ENCODE data around the gene NTN3. TPM values are rescaled to one million over a fixed set of nuclear protein-coding genes. Genes with fewer than 3 reads are reported as not detected.
A peak's percentile ranks its signal among the peaks of the same experiment; 100 is the strongest.

Gene NTN3
- total RNA-seq, 2 experiments from 2014 or later, result not detected

- ATAC-seq (no peak), DNase-seq (no peak)
- ChIA-PET POLR2A (interaction anchor here (1.0 to 2.3 kb wide), 4 partner anchors 8 to 23 kb away, joined by 3 to 11 read pairs (median 4); no protein-coding TSS in a partner anchor), CTCF (no interaction called here)
- no peak for TF ChIP-seq CTCF (IDR thresholded peaks at IDR 0.05)
- peaks cover 8% of the 10 kb centered on the region for H3K4me1 Mint-ChIP-seq (ENCODE audit: low read depth)
- intact Hi-C loops (cut with micrococcal nuclease), result no loop called here
- H3K9me3 Mint-ChIP-seq, result no peaks in the 10 kb centered on the region
- H3K27ac Mint-ChIP-seq, result no peak overlapping the region
- H3K27me3 Mint-ChIP-seq, result no peaks in the 10 kb centered on the region
- no peak overlapping the region for H3K4me3 Mint-ChIP-seq
- peaks cover 34% of the 10 kb centered on the region for H3K36me3 Mint-ChIP-seq (ENCODE audit: low read depth)
Observed at GRCh38 chr16:2456551-2457153, 14.4 kb upstream of the NTN3 start.

GRCh38 chr16:2457267-2457666 lies 13.8 kb upstream of the NTN3 start:
- DNase-seq (no peak), ATAC-seq (no peak)
- intact Hi-C loops (cut with micrococcal nuclease), result no loop called here
- H3K27me3 Mint-ChIP-seq, result no peaks in the 10 kb centered on the region
- no peaks in the 10 kb centered on the region for H3K9me3 Mint-ChIP-seq
- H3K27ac Mint-ChIP-seq, result no peak overlapping the region
- ChIA-PET POLR2A (interaction anchor here (1.0 to 2.3 kb wide), 4 partner anchors 8 to 22 kb away, joined by 3 to 11 read pairs (median 4); no protein-coding TSS in a partner anchor), CTCF (no interaction called here)
- H3K36me3 Mint-ChIP-seq (ENCODE audit: low read depth), result peaks cover 30% of the 10 kb centered on the region
- TF ChIP-seq CTCF (IDR thresholded peaks at IDR 0.05), result no peak
- H3K4me1 Mint-ChIP-seq (ENCODE audit: low read depth), result peaks cover 8% of the 10 kb centered on the region
- H3K4me3 Mint-ChIP-seq, result no peak overlapping the region

DNA sequence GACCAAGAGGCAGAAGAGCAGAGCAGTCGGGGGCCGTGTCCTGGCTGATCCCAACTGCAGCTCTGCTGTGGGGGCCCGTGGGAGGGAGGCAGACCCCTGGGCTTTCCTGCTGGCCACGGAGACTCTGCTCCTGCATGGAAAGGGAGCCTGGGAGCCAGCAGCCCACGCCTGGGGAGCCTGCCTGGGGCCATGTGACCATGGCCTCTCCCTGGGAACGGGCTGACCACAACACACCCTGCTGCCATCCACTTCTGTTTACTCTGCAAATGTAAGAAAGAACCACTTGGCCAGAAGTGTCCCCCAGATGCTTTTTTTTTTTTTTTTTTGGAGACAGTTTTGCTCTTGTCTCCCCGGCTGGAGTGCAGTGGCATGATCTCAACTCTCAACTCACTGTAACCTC lies 13.2 kb upstream of the NTN3 start:
- H3K4me3 Mint-ChIP-seq, result no peak overlapping the region
- peaks cover 26% of the 10 kb centered on the region for H3K36me3 Mint-ChIP-seq (ENCODE audit: low read depth)
- POLR2A ChIA-PET, result interaction anchor here (1.0 to 2.3 kb wide), 6 partner anchors 8 to 21 kb away, joined by 3 to 15 read pairs (median 5); no protein-coding TSS in a partner anchor
- ATAC-seq (no peak), DNase-seq (no peak)
- H3K9me3 Mint-ChIP-seq, result no peaks in the 10 kb centered on the region
- CTCF ChIA-PET, result no interaction called here
- peaks cover 8% of the 10 kb centered on the region for H3K4me1 Mint-ChIP-seq (ENCODE audit: low read depth)
- H3K27me3 Mint-ChIP-seq, result no peaks in the 10 kb centered on the region
- intact Hi-C loops (cut with micrococcal nuclease), result no loop called here
- no peak for TF ChIP-seq CTCF (IDR thresholded peaks at IDR 0.05)
- no peak overlapping the region for H3K27ac Mint-ChIP-seq

DNA sequence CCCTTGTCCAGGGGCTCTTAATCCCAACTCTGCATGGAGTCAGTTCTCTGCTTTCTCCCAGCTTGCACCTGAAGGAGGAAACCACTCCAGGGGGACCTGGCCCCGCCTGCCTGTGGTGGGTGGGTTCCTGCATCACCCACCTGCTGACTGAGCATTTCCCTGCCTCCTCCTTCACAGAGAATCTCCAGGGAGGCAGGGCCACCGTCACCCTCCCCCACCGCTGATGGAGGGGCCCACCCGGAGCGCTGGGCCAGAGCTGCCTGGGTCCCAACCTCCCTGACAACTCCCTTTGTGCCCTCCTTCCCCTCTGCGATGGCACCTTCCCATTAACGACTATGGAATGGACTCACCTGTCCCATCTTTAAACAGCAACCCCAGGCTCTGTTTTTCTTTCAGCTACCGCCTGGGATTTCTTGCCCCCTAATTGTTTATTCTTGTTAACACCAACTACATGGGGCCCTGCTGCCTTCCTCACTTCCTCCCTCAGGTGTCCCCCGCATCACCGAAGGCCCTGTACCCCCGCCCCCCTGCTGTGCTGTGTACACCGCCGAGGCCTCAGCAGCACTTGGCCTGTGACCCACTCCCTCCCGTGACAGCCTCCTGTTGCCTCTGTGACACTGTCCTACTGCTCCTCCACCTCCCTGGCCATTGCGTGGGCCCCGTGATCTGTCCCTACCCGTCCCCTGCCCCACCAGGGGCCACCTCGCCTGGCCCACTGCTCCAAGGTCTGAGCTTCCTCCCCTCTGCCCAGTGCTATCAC lies 12.0 kb upstream of the NTN3 start:
- peaks cover 19% of the 10 kb centered on the region for H3K36me3 Mint-ChIP-seq (ENCODE audit: low read depth)
- peak overlapping the region; percentile 73 for H3K4me3 Mint-ChIP-seq
- ATAC-seq (no peak), DNase-seq (no peak)
- POLR2A ChIA-PET, result interaction anchor here (0.6 to 3.2 kb wide), 12 partner anchors 9 to 390 kb away, joined by 3 to 19 read pairs (median 4); partner anchors contain the start of genes AMDHD2 and NTN3
- H3K27ac Mint-ChIP-seq, result peak overlapping the region; percentile 66
- TF ChIP-seq CTCF (IDR thresholded peaks at IDR 0.05), result no peak
- CTCF ChIA-PET, result interaction anchor here (1.3 to 2.9 kb wide), 3 partner anchors 15 to 29 kb away, joined by 3 to 11 read pairs (median 4); partner anchors contain the start of genes CCNF and TBC1D24
- peaks cover 8% of the 10 kb centered on the region for H3K4me1 Mint-ChIP-seq (ENCODE audit: low read depth)
- no peaks in the 10 kb centered on the region for H3K27me3 Mint-ChIP-seq
- H3K9me3 Mint-ChIP-seq, result no peaks in the 10 kb centered on the region
- intact Hi-C loops (cut with micrococcal nuclease), result no loop called here
